ENCODE measurements around the gene UBE2QL1. TPM values are rescaled to one million over a fixed set of nuclear protein-coding genes. Genes with fewer than 3 reads are reported as not detected.
A peak's percentile ranks its signal among the peaks of the same experiment; 100 is the strongest.

UBE2QL1 gene
- total RNA-seq, 3 donors from 2014 or later = 0.44 to 1.8 (median 1.6) TPM

GRCh38 chr5:6516823-6517222 lies 68.2 kb downstream of the UBE2QL1 start:
- Histone ChIP-seq H3K4me3 (peak overlapping the region in 2 of 3 donors; percentile 1 to 30), H3K27me3 (no peaks in the 10 kb centered on the region), H3K4me1 (no peaks in the 10 kb centered on the region), H3K9me3 (no peaks in the 10 kb centered on the region), H3K36me3 (no peaks in the 10 kb centered on the region), H3K27ac (peak overlapping the region; percentile 38 to 60)
- intact Hi-C loops (cut with DNase I; ENCODE audit: low total_unique reads) = no loop called here
- no peak for DNase-seq (ENCODE audit: low spot score in 2 of 2)
- TF ChIP-seq POLR2A (IDR thresholded peaks at IDR 0.05) (no peak), CTCF (IDR thresholded peaks at IDR 0.05) (no peak), POLR2AphosphoS5 (IDR thresholded peaks at IDR 0.05) (no peak)

- DNase-seq (ENCODE audit: low spot score in 2 of 2) = no peak
- H3K27me3 ChIP-seq = no peaks in the 10 kb centered on the region
- peak overlapping the region in 2 of 3 donors; percentile 1 to 30 for H3K4me3 ChIP-seq
- no peaks in the 10 kb centered on the region for H3K9me3 ChIP-seq
- H3K4me1 ChIP-seq = no peaks in the 10 kb centered on the region
- peak overlapping the region in 1 of 2 donors; percentile 60 for H3K27ac ChIP-seq
- TF ChIP-seq POLR2AphosphoS5 (IDR thresholded peaks at IDR 0.05) (no peak), CTCF (IDR thresholded peaks at IDR 0.05) (no peak), POLR2A (IDR thresholded peaks at IDR 0.05) (no peak)
- intact Hi-C loops (cut with DNase I; ENCODE audit: low total_unique reads) = no loop called here
- no peaks in the 10 kb centered on the region for H3K36me3 ChIP-seq
Observed at GRCh38 chr5:6517510-6517909, 68.9 kb downstream of the UBE2QL1 start.

- no peak overlapping the region for H3K4me3 ChIP-seq
- intact Hi-C loops (cut with DNase I; ENCODE audit: low total_unique reads) = no loop called here
- TF ChIP-seq POLR2AphosphoS5 (IDR thresholded peaks at IDR 0.05) (no peak), POLR2A (IDR thresholded peaks at IDR 0.05) (no peak), CTCF (IDR thresholded peaks at IDR 0.05) (no peak)
- no peaks in the 10 kb centered on the region for H3K9me3 ChIP-seq
- H3K4me1 ChIP-seq = no peaks in the 10 kb centered on the region
- peak overlapping the region in 1 of 2 donors; percentile 32 for H3K27ac ChIP-seq
- no peaks in the 10 kb centered on the region for H3K36me3 ChIP-seq
- no peaks in the 10 kb centered on the region for H3K27me3 ChIP-seq
- DNase-seq (ENCODE audit: low spot score in 2 of 2) = no peak
Observed at GRCh38 chr5:6518298-6519057, 69.8 kb downstream of the UBE2QL1 start.

- no peak overlapping the region for H3K4me3 ChIP-seq
- TF ChIP-seq POLR2AphosphoS5 (IDR thresholded peaks at IDR 0.05) (no peak), CTCF (IDR thresholded peaks at IDR 0.05) (no peak), POLR2A (IDR thresholded peaks at IDR 0.05) (no peak)
- intact Hi-C loops (cut with DNase I; ENCODE audit: low total_unique reads) = no loop called here
Observed at GRCh38 chr5:6520201-6520600, 71.5 kb downstream of the UBE2QL1 start.

GRCh38 chr5:6522331-6522730 lies 73.7 kb downstream of the UBE2QL1 start:
- Histone ChIP-seq H3K27ac (no peak overlapping the region), H3K4me3 (no peak overlapping the region), H3K27me3 (no peaks in the 10 kb centered on the region), H3K36me3 (no peaks in the 10 kb centered on the region), H3K9me3 (no peaks in the 10 kb centered on the region), H3K4me1 (no peaks in the 10 kb centered on the region)
- intact Hi-C loops (cut with DNase I; ENCODE audit: low total_unique reads) = no loop called here
- DNase-seq (ENCODE audit: low spot score in 2 of 2) = no peak
- no peak for TF ChIP-seq POLR2AphosphoS5 (IDR thresholded peaks at IDR 0.05)
- TF ChIP-seq CTCF (IDR thresholded peaks at IDR 0.05) = no peak
- TF ChIP-seq POLR2A (IDR thresholded peaks at IDR 0.05) = no peak

More at GRCh38 chr5:6520201-6520600, 71.5 kb downstream of the UBE2QL1 start:
- H3K4me1 ChIP-seq = no peaks in the 10 kb centered on the region
- H3K36me3 ChIP-seq = no peaks in the 10 kb centered on the region
- no peaks in the 10 kb centered on the region for H3K9me3 ChIP-seq
- no peak for DNase-seq (ENCODE audit: low spot score in 2 of 2)
- H3K27ac ChIP-seq = no peak overlapping the region
- no peaks in the 10 kb centered on the region for H3K27me3 ChIP-seq
